ENCODE results near the gene CACNA2D3. TPM values are rescaled to one million over a fixed set of nuclear protein-coding genes. Genes with fewer than 3 reads are reported as not detected.

CACNA2D3 gene
- total RNA-seq, 1 donor from 2014 or later: 0.17 TPM

DNA sequence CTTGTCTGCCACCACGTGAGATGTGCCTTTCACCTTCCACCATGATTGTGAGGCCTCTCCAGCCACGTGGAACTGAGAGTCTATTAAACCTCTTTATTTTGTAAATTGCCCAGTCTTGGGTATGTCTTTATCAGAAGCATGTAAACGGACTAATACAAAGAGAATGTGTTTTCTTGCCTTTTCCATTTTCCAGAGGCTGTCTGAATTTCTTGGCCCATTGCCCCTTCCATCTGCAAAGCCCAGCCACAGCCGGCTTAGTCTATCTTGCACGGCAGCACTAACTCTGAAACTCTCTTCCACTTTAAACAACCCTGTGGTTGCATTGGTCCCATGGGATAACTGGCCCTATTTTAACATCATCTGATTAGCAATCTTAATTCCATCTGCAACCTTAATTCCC, 590.2 kb downstream of the CACNA2D3 start:
- Histone ChIP-seq H3K36me3 (ENCODE audit: control insufficient read depth, insufficient read depth, low read length) (no peaks in the 10 kb centered on the region), H3K4me3 (ENCODE audit: low read depth, low read length) (no peak overlapping the region), H3K27me3 (ENCODE audit: control insufficient read depth, insufficient read depth, low read length) (no peaks in the 10 kb centered on the region)
- no peak for DNase-seq (ENCODE audit: low read depth)
- TF ChIP-seq, protein P1, sequence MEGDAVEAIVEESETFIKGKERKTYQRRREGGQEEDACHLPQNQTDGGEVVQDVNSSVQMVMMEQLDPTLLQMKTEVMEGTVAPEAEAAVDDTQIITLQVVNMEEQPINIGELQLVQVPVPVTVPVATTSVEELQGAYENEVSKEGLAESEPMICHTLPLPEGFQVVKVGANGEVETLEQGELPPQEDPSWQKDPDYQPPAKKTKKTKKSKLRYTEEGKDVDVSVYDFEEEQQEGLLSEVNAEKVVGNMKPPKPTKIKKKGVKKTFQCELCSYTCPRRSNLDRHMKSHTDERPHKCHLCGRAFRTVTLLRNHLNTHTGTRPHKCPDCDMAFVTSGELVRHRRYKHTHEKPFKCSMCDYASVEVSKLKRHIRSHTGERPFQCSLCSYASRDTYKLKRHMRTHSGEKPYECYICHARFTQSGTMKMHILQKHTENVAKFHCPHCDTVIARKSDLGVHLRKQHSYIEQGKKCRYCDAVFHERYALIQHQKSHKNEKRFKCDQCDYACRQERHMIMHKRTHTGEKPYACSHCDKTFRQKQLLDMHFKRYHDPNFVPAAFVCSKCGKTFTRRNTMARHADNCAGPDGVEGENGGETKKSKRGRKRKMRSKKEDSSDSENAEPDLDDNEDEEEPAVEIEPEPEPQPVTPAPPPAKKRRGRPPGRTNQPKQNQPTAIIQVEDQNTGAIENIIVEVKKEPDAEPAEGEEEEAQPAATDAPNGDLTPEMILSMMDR (IDR thresholded peaks at IDR 0.05; ENCODE audit: insufficient read depth, low read length, poor library complexity, severe bottlenecking): no peak

DNA sequence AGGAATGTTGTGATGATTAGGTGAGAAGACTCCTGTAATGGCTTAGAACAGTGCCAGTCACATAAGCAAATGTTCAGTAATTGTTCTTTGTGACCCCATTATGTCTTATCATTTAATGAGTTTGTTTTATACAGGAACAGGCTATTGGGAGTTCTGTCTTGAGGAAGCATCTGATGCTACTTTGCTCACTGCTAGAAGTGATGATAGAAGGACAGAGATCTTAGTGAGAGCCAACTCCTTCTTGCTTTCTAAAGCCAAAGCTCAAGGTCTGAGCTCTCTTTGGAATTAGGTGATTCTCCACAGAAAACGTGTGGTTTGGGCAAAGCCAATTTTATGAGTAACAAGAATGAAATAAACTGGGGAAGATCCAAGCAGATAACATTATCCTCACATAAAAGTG, 590.7 kb downstream of the CACNA2D3 start:
- DNase-seq (ENCODE audit: low read depth): no peak
- no peak overlapping the region for H3K4me3 ChIP-seq (ENCODE audit: low read depth, low read length)
- TF ChIP-seq, protein P1 (IDR thresholded peaks at IDR 0.05; ENCODE audit: insufficient read depth, low read length, poor library complexity, severe bottlenecking): no peak
- no peaks in the 10 kb centered on the region for H3K36me3 ChIP-seq (ENCODE audit: control insufficient read depth, insufficient read depth, low read length)
- no peaks in the 10 kb centered on the region for H3K27me3 ChIP-seq (ENCODE audit: control insufficient read depth, insufficient read depth, low read length)

DNA sequence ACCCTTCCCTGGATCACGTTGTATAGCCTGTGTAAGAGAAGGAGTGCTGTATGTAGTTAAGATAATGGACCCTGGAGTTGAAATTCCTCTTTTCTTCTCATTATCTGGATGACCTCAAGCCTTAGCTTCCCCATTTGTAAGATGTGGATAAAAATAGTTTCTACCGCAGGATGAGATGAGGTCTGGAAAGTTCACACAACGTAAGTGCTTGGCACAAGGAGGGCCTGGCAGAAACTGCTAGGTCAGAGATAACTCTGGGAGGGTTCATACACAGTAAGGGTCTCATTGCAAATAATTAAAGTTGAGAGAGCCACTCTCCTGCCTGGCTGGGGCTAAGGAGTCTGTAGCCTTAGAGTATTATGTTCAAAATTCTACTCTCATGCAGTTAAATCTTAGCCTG, 591.1 kb downstream of the CACNA2D3 start:
- TF ChIP-seq, protein P1 (IDR thresholded peaks at IDR 0.05; ENCODE audit: insufficient read depth, low read length, poor library complexity, severe bottlenecking): no peak
- Histone ChIP-seq H3K36me3 (ENCODE audit: control insufficient read depth, insufficient read depth, low read length) (no peaks in the 10 kb centered on the region), H3K27me3 (ENCODE audit: control insufficient read depth, insufficient read depth, low read length) (no peaks in the 10 kb centered on the region), H3K4me3 (ENCODE audit: low read depth, low read length) (no peak overlapping the region)
- DNase-seq (ENCODE audit: low read depth): no peak

DNA sequence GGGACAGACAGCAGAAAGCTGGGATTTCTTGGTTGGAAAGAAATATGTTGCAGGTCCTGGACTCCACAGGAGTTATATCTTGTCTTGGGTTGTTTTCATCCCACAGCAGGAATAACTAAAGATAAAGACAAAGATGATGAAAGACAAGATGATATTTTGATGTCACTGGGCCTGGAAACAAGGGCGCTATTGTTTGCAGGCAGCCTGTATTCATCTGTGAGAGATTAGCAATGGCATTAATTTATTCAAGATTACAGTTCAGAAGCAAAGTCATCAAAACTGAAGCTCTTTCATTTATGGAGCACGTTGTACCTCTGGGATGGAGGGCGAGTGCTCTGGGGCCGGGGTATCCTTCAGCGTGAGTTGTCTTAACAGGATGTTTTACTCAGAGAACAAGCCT, 591.7 kb downstream of the CACNA2D3 start:
- Histone ChIP-seq H3K27me3 (ENCODE audit: control insufficient read depth, insufficient read depth, low read length) (no peaks in the 10 kb centered on the region), H3K36me3 (ENCODE audit: control insufficient read depth, insufficient read depth, low read length) (no peaks in the 10 kb centered on the region), H3K4me3 (ENCODE audit: low read depth, low read length) (no peak overlapping the region)
- TF ChIP-seq, protein P1 (IDR thresholded peaks at IDR 0.05; ENCODE audit: insufficient read depth, low read length, poor library complexity, severe bottlenecking): no peak
- DNase-seq (ENCODE audit: low read depth): no peak

DNA sequence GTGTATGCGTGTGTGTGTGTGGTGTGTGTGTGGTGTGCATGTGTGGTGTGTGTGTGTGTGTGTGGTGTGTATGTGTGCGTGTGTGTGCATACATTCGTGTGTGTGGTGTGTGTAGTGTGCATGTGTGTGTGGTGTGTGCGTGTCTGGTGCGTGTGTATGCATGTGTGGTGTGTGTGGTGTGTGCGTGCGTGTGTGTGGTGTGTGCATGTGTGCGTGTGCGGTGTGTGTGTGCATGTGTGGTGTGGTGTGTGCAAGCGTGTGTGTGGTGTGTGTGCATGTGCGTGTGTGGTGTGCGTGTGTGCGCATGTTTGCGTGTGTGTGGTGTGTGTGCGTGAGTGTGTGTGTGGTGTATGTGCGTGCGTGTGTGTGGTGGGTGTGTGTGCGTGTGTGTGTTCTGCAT, 595.2 kb downstream of the CACNA2D3 start:
- no peaks in the 10 kb centered on the region for H3K27me3 ChIP-seq (ENCODE audit: control insufficient read depth, insufficient read depth, low read length)
- no peak overlapping the region for H3K4me3 ChIP-seq (ENCODE audit: low read depth, low read length)
- TF ChIP-seq, protein P1 (IDR thresholded peaks at IDR 0.05; ENCODE audit: insufficient read depth, low read length, poor library complexity, severe bottlenecking): no peak
- DNase-seq (ENCODE audit: low read depth): no peak
- H3K36me3 ChIP-seq (ENCODE audit: control insufficient read depth, insufficient read depth, low read length): no peaks in the 10 kb centered on the region

DNA sequence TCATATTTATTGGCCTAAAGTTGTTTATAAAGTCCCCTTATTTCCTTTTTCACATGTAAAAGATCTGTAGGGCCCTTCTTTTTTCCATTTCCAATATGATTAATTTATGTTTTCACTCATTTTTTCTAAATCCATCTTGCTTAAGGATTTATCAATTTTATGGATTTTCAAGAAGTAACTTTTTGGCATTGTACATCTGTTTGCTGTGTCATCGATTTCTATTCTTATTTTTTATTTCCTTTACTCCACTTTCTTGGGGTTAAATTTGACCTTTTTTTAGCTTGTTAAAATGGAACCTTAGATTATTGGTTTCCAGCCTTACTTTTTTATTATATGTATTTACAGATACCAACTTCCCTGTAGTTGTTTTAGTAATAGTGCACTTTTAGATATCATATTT, 597.6 kb downstream of the CACNA2D3 start:
- Histone ChIP-seq H3K36me3 (ENCODE audit: control insufficient read depth, insufficient read depth, low read length) (no peaks in the 10 kb centered on the region), H3K27me3 (ENCODE audit: control insufficient read depth, insufficient read depth, low read length) (no peaks in the 10 kb centered on the region), H3K4me3 (ENCODE audit: low read depth, low read length) (no peak overlapping the region)
- no peak for DNase-seq (ENCODE audit: low read depth)
- TF ChIP-seq, protein P1 (IDR thresholded peaks at IDR 0.05; ENCODE audit: insufficient read depth, low read length, poor library complexity, severe bottlenecking): no peak
